Fibroblast of the aortic adventitia (primary cell): ENCODE measurements around the gene RUFY2. TPM values are rescaled to one million over a fixed set of nuclear protein-coding genes. Genes with fewer than 3 reads are reported as not detected.
A peak's percentile ranks its signal among the peaks of the same experiment; 100 is the strongest.

Source experiments
- DNase-seq: peaks from one replicate; pipeline ENCODE4 v3.0.0-alpha.2; 2010; ENCODE audit warnings: low read depth
- H3K4me3 ChIP-seq: 2 replicates; pipeline ENCODE4 v1.5.1; 2011; ENCODE audit warnings: low read depth, mild to moderate bottlenecking, control low read depth, low read length, moderate library complexity
- total RNA-seq: library from RNA; depleted of rRNA; stranded (reverse); fragments of >200 nt; gene quantifications from 2 replicates; pipeline ENCODE4 v1.2.3, GENCODE V29; 2012; ENCODE audit warnings: low replicate concordance
- TF ChIP-seq, protein P1 (sequence below): IDR thresholded peaks from 2 replicates; pipeline ENCODE4 v1.5.1; 2011; ENCODE audit warnings: mild to moderate bottlenecking, low read length, control low read depth, inconsistent platforms; ENCODE audit not compliant: insufficient read depth

Gene RUFY2
- total RNA-seq, 1 donor: 37.3 TPM

- TF ChIP-seq, protein P1, sequence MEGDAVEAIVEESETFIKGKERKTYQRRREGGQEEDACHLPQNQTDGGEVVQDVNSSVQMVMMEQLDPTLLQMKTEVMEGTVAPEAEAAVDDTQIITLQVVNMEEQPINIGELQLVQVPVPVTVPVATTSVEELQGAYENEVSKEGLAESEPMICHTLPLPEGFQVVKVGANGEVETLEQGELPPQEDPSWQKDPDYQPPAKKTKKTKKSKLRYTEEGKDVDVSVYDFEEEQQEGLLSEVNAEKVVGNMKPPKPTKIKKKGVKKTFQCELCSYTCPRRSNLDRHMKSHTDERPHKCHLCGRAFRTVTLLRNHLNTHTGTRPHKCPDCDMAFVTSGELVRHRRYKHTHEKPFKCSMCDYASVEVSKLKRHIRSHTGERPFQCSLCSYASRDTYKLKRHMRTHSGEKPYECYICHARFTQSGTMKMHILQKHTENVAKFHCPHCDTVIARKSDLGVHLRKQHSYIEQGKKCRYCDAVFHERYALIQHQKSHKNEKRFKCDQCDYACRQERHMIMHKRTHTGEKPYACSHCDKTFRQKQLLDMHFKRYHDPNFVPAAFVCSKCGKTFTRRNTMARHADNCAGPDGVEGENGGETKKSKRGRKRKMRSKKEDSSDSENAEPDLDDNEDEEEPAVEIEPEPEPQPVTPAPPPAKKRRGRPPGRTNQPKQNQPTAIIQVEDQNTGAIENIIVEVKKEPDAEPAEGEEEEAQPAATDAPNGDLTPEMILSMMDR: no peak
- DNase-seq: no peak
- H3K4me3 ChIP-seq: no peak overlapping the region
These were observed 41.5 kb downstream of the RUFY2 start for GRCh38 chr10:68365611-68366010.

DNA sequence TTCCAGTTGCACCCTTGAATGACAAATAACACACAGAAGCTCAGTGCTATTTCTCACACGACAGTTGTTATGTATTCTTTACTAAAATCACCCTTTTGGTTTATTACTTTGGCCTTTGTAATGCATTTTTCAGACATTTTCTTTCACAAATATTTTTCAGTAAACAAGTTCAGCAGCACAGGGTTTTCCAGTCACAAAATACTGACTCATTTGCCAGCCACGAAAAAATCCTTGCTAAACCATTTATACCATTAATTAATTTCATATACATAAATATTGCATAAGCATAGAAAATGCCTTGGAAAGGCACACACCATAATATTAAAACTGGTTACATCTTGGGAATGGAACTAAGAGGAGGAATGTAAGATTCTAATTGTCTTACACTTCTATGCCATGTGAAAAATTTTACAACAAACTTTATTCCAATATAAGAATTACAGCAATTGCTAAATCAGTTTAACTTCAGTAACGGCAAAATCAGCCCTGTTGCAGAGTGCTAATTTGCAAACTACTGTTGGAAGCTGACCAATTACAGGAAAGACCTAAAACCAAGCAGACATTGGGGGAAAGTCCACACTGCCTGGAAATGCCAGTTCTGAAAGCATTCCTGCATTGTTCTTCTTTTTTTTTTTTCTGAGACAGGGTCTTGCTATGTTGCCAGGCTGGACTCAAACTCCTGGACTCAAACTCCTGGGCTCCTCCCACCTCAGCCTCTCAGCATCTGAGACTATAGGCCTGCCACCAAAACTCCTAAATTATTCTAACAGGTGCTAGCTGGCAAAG, 42.8 kb downstream of the RUFY2 start:
- H3K4me3 ChIP-seq: no peak overlapping the region
- TF ChIP-seq, protein P1: no peak
- DNase-seq: no peak

DNA sequence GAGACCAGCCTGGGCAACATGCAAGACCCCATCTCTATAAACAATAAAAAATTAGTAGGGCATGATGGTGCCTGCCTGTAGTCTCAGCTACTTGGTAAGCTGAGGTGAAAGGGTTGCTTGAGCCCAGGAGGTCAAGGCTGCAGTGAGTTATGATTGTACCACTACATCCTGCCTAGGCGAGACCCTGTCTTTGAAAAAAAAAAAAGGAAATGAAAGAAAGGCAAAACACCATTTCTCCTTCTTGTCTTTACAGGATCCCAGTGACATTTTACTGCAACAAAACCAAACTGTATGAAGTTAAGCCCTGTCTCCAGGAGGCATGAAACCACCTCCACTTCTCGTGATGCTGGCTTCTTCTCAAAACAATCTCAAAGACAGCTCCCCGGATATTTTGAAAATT, 44.5 kb downstream of the RUFY2 start:
- TF ChIP-seq, protein P1: no peak
- H3K4me3 ChIP-seq: no peak overlapping the region
- no peak for DNase-seq

GRCh38 chr10:68359189-68359588, 47.9 kb downstream of the RUFY2 start:
- TF ChIP-seq, protein P1: no peak
- no peak for DNase-seq

DNA sequence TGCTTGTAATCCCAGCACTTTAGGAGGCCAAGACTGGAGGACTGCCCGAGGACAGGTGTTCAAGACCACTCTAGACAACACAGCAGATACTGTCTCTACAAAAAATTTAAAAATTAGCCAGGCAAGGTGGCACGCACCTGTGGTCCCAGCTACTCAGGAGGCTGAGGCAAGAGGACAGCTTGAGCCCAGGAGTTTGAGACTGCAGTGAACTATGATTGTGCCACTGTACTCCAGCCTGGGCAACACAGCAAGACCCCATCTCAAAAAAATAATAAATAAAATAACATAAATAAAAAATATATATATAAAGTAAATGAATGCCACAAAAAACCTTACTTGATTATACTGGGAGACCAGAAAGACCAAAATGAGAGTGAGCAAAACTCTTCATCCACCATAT, 53.5 kb downstream of the RUFY2 start:
- TF ChIP-seq, protein P1: no peak
- DNase-seq: no peak
- no peak overlapping the region for H3K4me3 ChIP-seq

More at GRCh38 chr10:68359189-68359588, 47.9 kb downstream of the RUFY2 start:
- no peak overlapping the region for H3K4me3 ChIP-seq

DNA sequence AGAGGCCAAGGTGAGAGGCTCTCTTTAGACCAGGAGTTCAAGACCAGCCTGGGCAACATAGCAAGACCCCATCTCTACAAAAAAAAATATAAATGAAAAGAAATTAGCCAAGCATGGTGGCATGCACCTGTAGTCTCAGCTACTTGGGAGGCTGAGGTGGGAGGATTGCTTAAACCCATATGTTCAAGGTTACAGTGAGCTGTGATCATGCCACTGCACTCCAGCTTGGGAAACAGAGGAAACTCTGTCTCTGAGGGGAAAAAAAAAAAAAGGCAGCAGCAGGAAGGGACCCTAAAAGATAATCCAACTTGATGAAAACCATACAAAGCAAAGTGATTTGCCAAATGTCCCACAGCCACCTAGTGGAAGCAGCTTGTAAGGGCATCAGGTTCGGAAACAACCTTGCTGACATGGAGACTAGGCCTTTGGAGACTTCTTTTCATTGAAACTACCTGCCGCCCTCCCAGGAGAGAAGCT, 58.8 kb downstream of the RUFY2 start:
- peak; percentile 60 for DNase-seq
- TF ChIP-seq, protein P1: peak; percentile 88
- no peak overlapping the region for H3K4me3 ChIP-seq

DNA sequence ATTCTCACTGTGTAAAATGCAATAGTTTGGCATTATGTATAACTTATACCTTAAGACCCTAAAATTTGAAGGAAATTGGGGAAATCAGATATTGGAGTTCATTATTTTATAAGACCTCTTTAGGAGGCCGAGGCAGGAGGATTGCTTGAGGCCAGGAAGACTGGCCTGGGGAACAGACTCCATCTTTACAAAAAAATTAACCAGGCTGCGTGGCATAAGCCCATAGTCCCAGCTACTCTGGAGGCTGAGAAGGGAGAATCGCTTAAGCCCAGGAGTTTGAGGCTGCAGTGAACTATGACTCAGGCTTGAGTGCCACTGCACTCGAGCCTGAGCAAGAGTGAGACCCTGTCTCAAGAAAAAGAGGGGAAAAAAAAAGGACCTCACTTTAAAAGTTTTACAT, 60.3 kb downstream of the RUFY2 start:
- no peak overlapping the region for H3K4me3 ChIP-seq
- TF ChIP-seq, protein P1: no peak
- no peak for DNase-seq
